Adipocyte (in vitro differentiated cells): ENCODE data around the gene GEN1.
A peak's percentile ranks its signal among the peaks of the same experiment; 100 is the strongest.

Experiments
- DNase-seq: peaks from one replicate; pipeline ENCODE4 v3.0.0-alpha.2; 2015; ENCODE audit warnings: low read depth
- H3K27me3 ChIP-seq: replicated peaks from 2 replicates; pipeline ENCODE4 v1.7.0; 2013; ENCODE audit warnings: mild to moderate bottlenecking, low read length, moderate library complexity; ENCODE audit not compliant: control insufficient read depth, insufficient read depth
- H3K36me3 ChIP-seq: 2 replicates; pipeline ENCODE4 v1.7.0; 2013; ENCODE audit warnings: low read length, mild to moderate bottlenecking, moderate library complexity; ENCODE audit not compliant: control insufficient read depth, insufficient read depth, severe bottlenecking
- H3K4me1 ChIP-seq: 2 replicates; pipeline ENCODE4 v1.7.0; 2013; ENCODE audit warnings: mild to moderate bottlenecking, low read length, moderate library complexity; ENCODE audit not compliant: control insufficient read depth, insufficient read depth
- H3K4me3 ChIP-seq: 2 replicates; pipeline ENCODE4 v1.7.0; 2013; ENCODE audit warnings: mild to moderate bottlenecking, low read length, moderate library complexity
- H3K9ac ChIP-seq: 2 replicates; pipeline ENCODE4 v1.7.0; 2013; ENCODE audit warnings: mild to moderate bottlenecking, low read length, moderate library complexity
- H3K9me3 ChIP-seq: 2 replicates; pipeline ENCODE4 v1.7.0; 2013; ENCODE audit warnings: mild to moderate bottlenecking, low read length, moderate library complexity; ENCODE audit not compliant: control insufficient read depth

Gene GEN1

DNA sequence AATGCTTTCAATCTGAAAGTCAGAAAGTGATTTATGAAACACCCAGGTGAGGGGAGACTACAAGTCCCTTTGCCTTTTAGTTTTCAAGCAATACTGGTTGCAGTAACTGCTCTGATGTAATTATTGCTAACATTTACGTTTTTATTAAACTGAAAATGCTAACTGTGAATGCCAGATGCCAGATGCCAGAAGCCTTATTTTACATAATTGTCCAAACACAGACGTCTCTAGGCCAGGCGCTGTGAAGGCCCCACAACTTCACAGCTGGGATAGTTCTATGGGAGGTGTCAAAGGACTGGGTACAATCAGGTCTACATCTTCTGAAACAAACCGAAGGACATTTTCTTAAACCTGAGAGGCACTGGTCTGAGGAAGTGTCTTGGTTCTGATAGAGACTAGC, 34.8 kb downstream of the GEN1 start:
- no peaks in the 10 kb centered on the region for H3K36me3 ChIP-seq
- H3K4me1 ChIP-seq, result no peaks in the 10 kb centered on the region
- H3K27me3 ChIP-seq, result no peaks in the 10 kb centered on the region
- H3K9ac ChIP-seq, result no peak overlapping the region
- DNase-seq, result no peak
- H3K9me3 ChIP-seq, result no peaks in the 10 kb centered on the region
- H3K4me3 ChIP-seq, result no peak overlapping the region

GRCh38 chr2:17790536-17790935, 36.6 kb downstream of the GEN1 start:
- Histone ChIP-seq H3K9ac (no peak overlapping the region), H3K36me3 (no peaks in the 10 kb centered on the region), H3K4me3 (no peak overlapping the region), H3K9me3 (no peaks in the 10 kb centered on the region), H3K27me3 (no peaks in the 10 kb centered on the region), H3K4me1 (no peaks in the 10 kb centered on the region)
- DNase-seq, result no peak

DNA sequence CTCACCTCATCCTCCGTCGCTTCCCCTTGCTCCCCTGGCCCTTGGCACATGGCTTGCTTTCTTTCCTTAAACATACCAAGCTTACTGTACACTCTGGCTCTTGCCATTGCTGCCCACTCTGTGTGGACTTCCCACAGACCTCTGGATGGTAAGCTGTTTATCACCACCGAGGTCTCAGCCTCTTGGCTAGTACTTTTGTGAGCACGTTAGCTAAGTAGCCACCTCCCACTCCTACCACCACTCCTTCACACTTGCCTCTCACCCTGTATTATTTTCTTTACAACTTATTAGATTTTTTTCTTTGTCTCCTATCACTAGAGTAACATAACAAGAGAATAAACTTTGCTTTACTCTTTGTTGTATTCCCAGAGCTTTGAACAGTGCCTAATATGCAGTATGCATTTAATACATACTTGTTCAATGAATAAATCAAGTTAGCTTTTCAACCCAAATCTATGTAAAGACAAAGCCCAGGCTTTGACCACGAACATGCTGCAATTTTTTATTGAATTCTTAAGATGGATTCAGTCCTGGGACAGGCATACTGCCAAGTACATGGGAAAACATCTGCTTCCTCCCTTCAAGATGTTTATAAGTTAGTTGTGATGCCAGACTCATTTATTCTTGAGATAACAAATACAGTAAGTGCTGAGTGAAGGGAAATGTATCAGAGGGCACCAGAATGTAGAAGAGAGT, 37.3 kb downstream of the GEN1 start:
- Histone ChIP-seq H3K9ac (no peak overlapping the region), H3K9me3 (no peaks in the 10 kb centered on the region), H3K4me1 (no peaks in the 10 kb centered on the region), H3K27me3 (no peaks in the 10 kb centered on the region), H3K36me3 (no peaks in the 10 kb centered on the region), H3K4me3 (no peak overlapping the region)
- DNase-seq, result peak; percentile 88

DNA sequence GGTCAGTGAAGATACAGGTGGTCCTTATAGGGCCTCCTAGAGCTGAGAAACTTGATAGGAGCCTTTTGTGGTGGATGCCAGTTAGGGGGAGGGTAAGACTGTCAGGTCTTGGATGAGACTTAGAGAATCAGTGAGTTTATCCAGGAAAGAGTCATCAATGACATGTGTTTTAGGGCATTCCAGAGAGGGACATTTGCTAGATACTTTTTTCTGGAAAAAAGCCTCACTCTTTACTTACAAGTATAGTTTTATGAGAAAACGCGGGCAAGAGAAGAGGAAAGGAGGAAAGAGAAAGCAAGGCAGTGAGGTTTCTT, 37.8 kb downstream of the GEN1 start:
- Histone ChIP-seq H3K4me1 (no peaks in the 10 kb centered on the region), H3K27me3 (no peaks in the 10 kb centered on the region), H3K9ac (no peak overlapping the region), H3K4me3 (no peak overlapping the region), H3K9me3 (no peaks in the 10 kb centered on the region), H3K36me3 (no peaks in the 10 kb centered on the region)
- no peak for DNase-seq

- DNase-seq, result peak; percentile 28
- no peak overlapping the region for H3K4me3 ChIP-seq
- H3K36me3 ChIP-seq, result no peaks in the 10 kb centered on the region
These were observed 38.6 kb downstream of the GEN1 start for GRCh38 chr2:17792515-17792914.

GRCh38 chr2:17793296-17793695, 39.4 kb downstream of the GEN1 start:
- Histone ChIP-seq H3K36me3 (no peaks in the 10 kb centered on the region), H3K27me3 (peaks cover 2% of the 10 kb centered on the region), H3K4me3 (no peak overlapping the region), H3K9me3 (no peaks in the 10 kb centered on the region), H3K9ac (no peak overlapping the region), H3K4me1 (no peaks in the 10 kb centered on the region)
- DNase-seq, result no peak

More at GRCh38 chr2:17792515-17792914, 38.6 kb downstream of the GEN1 start:
- Histone ChIP-seq H3K9me3 (no peaks in the 10 kb centered on the region), H3K9ac (no peak overlapping the region), H3K4me1 (no peaks in the 10 kb centered on the region), H3K27me3 (no peaks in the 10 kb centered on the region)

DNA sequence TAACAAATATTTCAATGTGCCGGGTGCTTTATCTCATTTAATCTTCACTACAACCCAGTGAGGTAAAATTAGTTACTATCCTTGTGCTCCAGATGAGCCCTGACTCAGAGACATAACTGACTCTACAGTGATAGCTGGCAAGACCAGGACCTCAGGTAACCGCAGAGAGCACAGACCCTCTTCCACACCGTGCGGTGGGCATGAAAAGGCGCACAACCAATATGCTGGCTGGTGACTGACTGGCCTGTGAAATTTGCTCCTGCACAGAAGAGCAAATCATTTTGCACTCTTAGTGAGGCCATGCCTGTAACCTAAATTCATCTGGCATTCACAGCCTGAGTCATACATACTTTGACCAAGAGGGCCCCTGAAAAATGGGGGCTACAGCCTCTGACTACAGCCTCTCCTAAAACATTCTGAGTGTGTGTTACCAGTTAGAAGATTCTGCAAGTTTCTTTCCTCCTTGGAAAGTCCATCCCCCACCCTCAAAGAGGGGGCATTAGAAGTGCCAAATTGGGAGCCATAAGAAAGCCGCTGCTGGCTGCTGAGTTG, 39.9 kb downstream of the GEN1 start:
- DNase-seq, result peak; percentile 53
- no peaks in the 10 kb centered on the region for H3K9me3 ChIP-seq
- no peaks in the 10 kb centered on the region for H3K4me1 ChIP-seq
- no peaks in the 10 kb centered on the region for H3K36me3 ChIP-seq
- peaks cover 4% of the 10 kb centered on the region for H3K27me3 ChIP-seq
- H3K4me3 ChIP-seq, result no peak overlapping the region
- no peak overlapping the region for H3K9ac ChIP-seq

- DNase-seq, result no peak
- Histone ChIP-seq H3K4me3 (no peak overlapping the region), H3K4me1 (no peaks in the 10 kb centered on the region), H3K9me3 (no peaks in the 10 kb centered on the region), H3K27me3 (peaks cover 7% of the 10 kb centered on the region), H3K36me3 (no peaks in the 10 kb centered on the region), H3K9ac (no peak overlapping the region)
These were observed 41.4 kb downstream of the GEN1 start for GRCh38 chr2:17795309-17795708.

DNA sequence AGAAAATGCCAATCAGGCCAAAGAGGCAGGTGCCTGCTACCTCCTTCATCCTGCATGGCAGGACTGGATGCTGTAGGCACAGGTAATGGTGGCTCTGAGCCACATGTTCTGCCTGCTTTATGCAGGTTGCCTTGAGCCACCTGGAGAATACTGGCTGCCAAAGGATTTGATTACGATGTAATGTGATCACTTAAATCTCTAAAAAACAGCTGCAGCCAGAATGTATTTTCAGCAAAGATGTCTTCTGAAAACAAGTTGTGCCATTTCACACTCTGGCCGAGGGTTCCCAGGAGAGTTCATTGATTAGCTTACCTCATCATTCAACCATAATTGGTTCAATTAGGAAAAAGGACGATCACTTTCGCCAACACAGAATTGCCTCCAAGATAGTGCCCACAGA, 44.4 kb downstream of the GEN1 start:
- Histone ChIP-seq H3K36me3 (no peaks in the 10 kb centered on the region), H3K4me1 (no peaks in the 10 kb centered on the region), H3K9me3 (no peaks in the 10 kb centered on the region), H3K27me3 (peaks cover 7% of the 10 kb centered on the region), H3K9ac (no peak overlapping the region), H3K4me3 (no peak overlapping the region)
- no peak for DNase-seq

DNA sequence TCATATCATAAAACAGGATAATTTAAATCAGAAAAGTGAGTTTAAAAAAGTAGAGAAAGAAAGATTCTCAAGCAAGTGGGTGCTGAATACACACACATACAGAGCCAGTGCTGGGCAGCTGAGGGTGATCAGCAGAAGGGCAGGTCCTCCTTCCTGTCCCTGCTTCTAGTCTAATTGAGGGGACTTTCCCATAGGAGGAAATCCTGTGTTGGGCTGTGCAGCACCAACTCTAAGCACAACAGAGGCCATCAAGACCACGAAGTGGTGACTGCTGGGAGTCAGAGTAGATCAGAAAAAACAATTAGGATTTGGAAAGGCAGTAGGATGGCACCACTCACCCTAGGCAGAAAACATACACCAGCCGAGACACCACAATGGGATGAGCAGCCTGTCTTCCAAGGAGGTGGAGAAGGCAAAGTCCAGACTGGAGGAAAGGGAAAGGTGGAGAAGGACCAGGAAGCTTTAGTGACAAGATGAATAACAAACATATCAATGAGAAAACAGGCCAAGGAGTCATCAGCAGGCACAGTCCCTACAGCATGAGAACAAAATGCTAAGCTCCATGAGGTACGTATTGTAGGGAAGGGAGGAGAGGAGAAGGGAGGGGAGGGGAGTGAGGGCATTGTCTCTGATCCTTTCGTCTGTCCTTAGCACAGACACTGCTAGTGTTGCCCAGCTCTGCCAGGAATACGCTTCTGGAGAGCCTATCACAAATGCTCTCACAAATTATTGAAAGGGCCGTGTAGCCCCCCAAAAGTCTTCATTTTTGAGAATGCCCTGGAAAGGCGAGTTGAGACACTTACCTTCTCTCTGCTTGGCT, 45.6 kb downstream of the GEN1 start:
- no peaks in the 10 kb centered on the region for H3K9me3 ChIP-seq
- H3K27me3 ChIP-seq, result peaks cover 10% of the 10 kb centered on the region
- H3K4me1 ChIP-seq, result no peaks in the 10 kb centered on the region
- no peak for DNase-seq
- no peak overlapping the region for H3K4me3 ChIP-seq
- H3K36me3 ChIP-seq, result no peaks in the 10 kb centered on the region
- H3K9ac ChIP-seq, result no peak overlapping the region

DNA sequence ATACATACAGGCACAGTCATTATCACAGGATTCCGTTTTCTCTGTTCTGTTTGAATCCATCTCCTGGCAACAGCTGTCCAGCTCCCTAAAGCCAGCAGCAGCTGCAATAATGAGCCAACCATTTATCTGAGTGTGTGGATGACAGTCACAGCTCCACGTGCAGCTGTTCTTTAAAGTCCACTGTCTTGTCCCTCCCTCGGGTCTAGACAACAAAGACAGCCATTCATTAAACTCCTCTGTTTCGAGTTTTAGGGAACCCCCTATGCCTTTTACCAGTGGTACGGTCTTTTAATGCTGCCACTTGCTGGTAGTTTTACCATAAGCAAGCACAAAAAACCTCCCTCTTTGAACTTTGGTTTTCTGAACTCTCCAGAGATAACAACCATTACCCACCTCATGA, 46.3 kb downstream of the GEN1 start:
- Histone ChIP-seq H3K9ac (no peak overlapping the region), H3K4me1 (no peaks in the 10 kb centered on the region), H3K36me3 (no peaks in the 10 kb centered on the region), H3K4me3 (no peak overlapping the region), H3K27me3 (peaks cover 10% of the 10 kb centered on the region), H3K9me3 (no peaks in the 10 kb centered on the region)
- peak; percentile 43 for DNase-seq
